WTC11 (cell line): ENCODE measurements around the gene MMP28. TPM values are rescaled to one million over a fixed set of nuclear protein-coding genes. Genes with fewer than 3 reads are reported as not detected.

ENCODE experiments used
- ATAC-seq: fragments of 200-7000 bp; cut with Tn5 transposase; 2 replicates; pipeline ENCODE4 v1.10.0; 2021; ENCODE audit warnings: mild to moderate bottlenecking, moderate library complexity
- CTCF ChIA-PET: fragments of 300-600 bp; sonication (Branson Sonifier 250); formaldehyde crosslinking; loops from one replicate; lab custom pipeline; 2021; ENCODE audit warnings: antibody characterized with exemption; lab: Charles Lee
- POLR2A ChIA-PET: fragments of 350-600 bp; sonication (Branson Sonifier 250); formaldehyde crosslinking; loops from one replicate; lab custom pipeline; 2021; ENCODE audit warnings: antibody characterized with exemption; lab: Charles Lee
- DNase-seq: peaks from one replicate; pipeline ENCODE4 v3.0.0; 2021; ENCODE audit warnings: low spot score
- H3K27ac Mint-ChIP-seq: 2 replicates; pipeline ENCODE4 v1.8.0; 2021; ENCODE audit warnings: mixed read lengths
- H3K27me3 Mint-ChIP-seq: 2 replicates; pipeline ENCODE4 v1.8.0; 2021; ENCODE audit warnings: low read depth, mild to moderate bottlenecking, moderate library complexity, mixed read lengths
- H3K36me3 Mint-ChIP-seq: 2 replicates; pipeline ENCODE4 v1.8.0; 2021; ENCODE audit warnings: mixed read lengths
- H3K4me1 Mint-ChIP-seq: 2 replicates; pipeline ENCODE4 v1.8.0; 2022; ENCODE audit warnings: mixed read lengths
- H3K4me3 Mint-ChIP-seq: 2 replicates; pipeline ENCODE4 v1.8.0; 2021; ENCODE audit warnings: mild to moderate bottlenecking, moderate library complexity, mixed read lengths
- H3K9me3 Mint-ChIP-seq: 2 replicates; pipeline ENCODE4 v1.8.0; 2021; ENCODE audit warnings: mixed read lengths
- AR ChIP-seq: fragments of 250-450 bp; sonication (Bioruptor Pico); IDR thresholded peaks from 2 replicates; pipeline ENCODE4 v1.9.0; 2021; ENCODE audit warnings: mild to moderate bottlenecking
- ARID4B ChIP-seq: sonication (generic); formaldehyde crosslinking; IDR thresholded peaks from 2 replicates; pipeline ENCODE4 v1.8.0; 2023; ENCODE audit warnings: missing genetic modification reagents, mild to moderate bottlenecking, borderline replicate concordance
- ATF3 ChIP-seq: sonication (generic); formaldehyde crosslinking; conservative IDR thresholded peaks from 2 replicates; pipeline ENCODE4 v1.8.1; 2022; ENCODE audit warnings: mild to moderate bottlenecking, missing genetic modification reagents
- CBFB ChIP-seq: sonication (generic); formaldehyde crosslinking; IDR thresholded peaks from 2 replicates; pipeline ENCODE4 v1.8.1; 2022; ENCODE audit warnings: mild to moderate bottlenecking, low read depth, missing genetic modification reagents
- CREB1 ChIP-seq: sonication (generic); formaldehyde crosslinking; IDR thresholded peaks from 2 replicates; pipeline ENCODE4 v1.8.0; 2023; ENCODE audit warnings: mild to moderate bottlenecking, missing genetic modification reagents
- E2F5 ChIP-seq: sonication (generic); formaldehyde crosslinking; IDR thresholded peaks from 2 replicates; pipeline ENCODE4 v1.8.1; 2022; ENCODE audit warnings: mild to moderate bottlenecking, moderate library complexity, missing genetic modification reagents
- ELF4 ChIP-seq: sonication (generic); formaldehyde crosslinking; IDR thresholded peaks from 2 replicates; pipeline ENCODE4 v1.8.1; 2022; ENCODE audit warnings: low read depth, mild to moderate bottlenecking, moderate library complexity, missing genetic modification reagents
- FOXJ3 ChIP-seq: sonication (generic); formaldehyde crosslinking; IDR thresholded peaks from 2 replicates; pipeline ENCODE4 v1.9.0; 2021; ENCODE audit warnings: missing genetic modification reagents, mild to moderate bottlenecking, borderline replicate concordance
- GTF2I ChIP-seq: fragments of 250-450 bp; sonication (Bioruptor Pico); conservative IDR thresholded peaks from 2 replicates; pipeline ENCODE4 v1.4.0; 2021; ENCODE audit warnings: mild to moderate bottlenecking
- IRF2 ChIP-seq: sonication (generic); formaldehyde crosslinking; IDR thresholded peaks from 2 replicates; pipeline ENCODE4 v1.8.0; 2022; ENCODE audit warnings: low read depth, missing genetic modification reagents, borderline replicate concordance
- JAZF1 ChIP-seq: fragments of 250-450 bp; sonication (Bioruptor Pico); IDR thresholded peaks from 2 replicates; pipeline ENCODE4 v1.9.0; 2021; ENCODE audit warnings: moderate library complexity, mild to moderate bottlenecking, inconsistent platforms
- JUN ChIP-seq: sonication (generic); formaldehyde crosslinking; IDR thresholded peaks from 2 replicates; pipeline ENCODE4 v1.8.0; 2023; ENCODE audit warnings: mild to moderate bottlenecking, missing genetic modification reagents
- MXD4 ChIP-seq: fragments of 250-450 bp; sonication (Bioruptor Pico); IDR thresholded peaks from 2 replicates; pipeline ENCODE4 v1.8.0; 2021; ENCODE audit warnings: mild to moderate bottlenecking, moderate library complexity, borderline replicate concordance
- NFE2L1 ChIP-seq: sonication (generic); formaldehyde crosslinking; IDR thresholded peaks from 2 replicates; pipeline ENCODE4 v1.8.1; 2023; ENCODE audit warnings: missing genetic modification reagents
- NFYB ChIP-seq: sonication (generic); formaldehyde crosslinking; conservative IDR thresholded peaks from 2 replicates; pipeline ENCODE4 v1.8.0; 2022; ENCODE audit warnings: low read depth, missing genetic modification reagents
- NR2C2 ChIP-seq: sonication (generic); formaldehyde crosslinking; IDR thresholded peaks from 2 replicates; pipeline ENCODE4 v1.8.0; 2022; ENCODE audit warnings: mild to moderate bottlenecking, missing genetic modification reagents
- OVOL2 ChIP-seq: fragments of 250-450 bp; sonication (Bioruptor Pico); IDR thresholded peaks from 2 replicates; pipeline ENCODE4 v1.9.0; 2021; ENCODE audit warnings: mild to moderate bottlenecking, borderline replicate concordance
- PREB ChIP-seq: sonication (generic); formaldehyde crosslinking; IDR thresholded peaks from 2 replicates; pipeline ENCODE4 v1.8.1; 2022; ENCODE audit warnings: mild to moderate bottlenecking, missing genetic modification reagents, moderate library complexity, borderline replicate concordance
- SOX15 ChIP-seq: fragments of 250-450 bp; sonication (Bioruptor Pico); IDR thresholded peaks from 2 replicates; pipeline ENCODE4 v1.9.0; 2021; ENCODE audit warnings: mild to moderate bottlenecking
- TEAD4 ChIP-seq: sonication (generic); formaldehyde crosslinking; IDR thresholded peaks from 2 replicates; pipeline ENCODE4 v1.8.0; 2022; ENCODE audit warnings: mild to moderate bottlenecking, missing genetic modification reagents
- ZNF396 ChIP-seq: fragments of 250-450 bp; sonication (Bioruptor Pico); IDR thresholded peaks from 2 replicates; pipeline ENCODE4 v1.8.0; 2021; ENCODE audit warnings: mild to moderate bottlenecking, moderate library complexity, borderline replicate concordance
- ZNF425 ChIP-seq: fragments of 250-450 bp; sonication (Bioruptor Pico); conservative IDR thresholded peaks from 2 replicates; pipeline ENCODE4 v1.9.0; 2021; ENCODE audit warnings: mild to moderate bottlenecking
- ZSCAN18 ChIP-seq: fragments of 250-450 bp; sonication (Bioruptor Pico); IDR thresholded peaks from 2 replicates; pipeline ENCODE4 v2.1.2; 2022; ENCODE audit warnings: mild to moderate bottlenecking, moderate library complexity
- total RNA-seq: library from RNA; stranded (reverse); gene quantifications from 3 replicates; pipeline ENCODE4 v1.2.3, GENCODE V29; 2021

MMP28 gene
- total RNA-seq, 1 experiment from 2014 or later, result 0.22 TPM

GRCh38 chr17:35730400-35731005, 64.9 kb downstream of the MMP28 start (continued):
- TF ChIP-seq E2F5 (no peak), CREB1 (CRISPR knock-in tag) (no peak), ATF3 (no peak), ZSCAN18 (CRISPR knock-in tag) (no peak), AR (CRISPR knock-in tag) (no peak), CBFB (CRISPR knock-in tag) (no peak)

GRCh38 chr17:35729405-35729833, 66.0 kb downstream of the MMP28 start:
- Mint-ChIP-seq H3K9me3 (no peaks in the 10 kb centered on the region), H3K4me1 (peaks cover 51% of the 10 kb centered on the region), H3K4me3 (peak overlapping the region; percentile 27; the same call in 1 of the 2 replicates), H3K36me3 (peaks cover 15% of the 10 kb centered on the region), H3K27me3 (peaks cover 16% of the 10 kb centered on the region), H3K27ac (no peak overlapping the region)
- no peak for ATAC-seq
- ChIA-PET CTCF (interaction anchor here (2.2 to 8.1 kb wide), 3 partner anchors 18 to 134 kb away, joined by 7 to 85 read pairs (median 34); no protein-coding TSS in a partner anchor), POLR2A (interaction anchor here (0.6 kb wide), 1 partner anchor 34 kb away, joined by 4 read pairs; no protein-coding TSS in a partner anchor)
- DNase-seq, result no peak
- TF ChIP-seq ELF4 (CRISPR knock-in tag), result no peak
- TF ChIP-seq NFYB (CRISPR knock-in tag), result no peak
- no peak for TF ChIP-seq JAZF1 (CRISPR knock-in tag)
- no peak for TF ChIP-seq ARID4B
- TF ChIP-seq NR2C2, result no peak
- TF ChIP-seq GTF2I, result no peak
- TF ChIP-seq JUN (CRISPR knock-in tag), result no peak
- TF ChIP-seq ZNF425, result no peak
- TF ChIP-seq OVOL2, result no peak
- no peak for TF ChIP-seq SOX15 (CRISPR knock-in tag)
- TF ChIP-seq PREB, result no peak
- no peak for TF ChIP-seq IRF2 (CRISPR knock-in tag)
- no peak for TF ChIP-seq MXD4
- TF ChIP-seq NFE2L1 (CRISPR knock-in tag), result no peak
- TF ChIP-seq ZNF396 (CRISPR knock-in tag), result no peak
- no peak for TF ChIP-seq FOXJ3 (CRISPR knock-in tag)
- TF ChIP-seq TEAD4 (CRISPR knock-in tag), result no peak
